CD8-positive, alpha-beta memory T cell (primary cell): Measurements from ENCODE around the gene CACNA1G. TPM values are rescaled to one million over a fixed set of nuclear protein-coding genes. Genes with fewer than 3 reads are reported as not detected.

Experiments
- CTCF ChIA-PET: fragments of 350-600 bp; sonication (Branson Sonifier 250); formaldehyde crosslinking; loops from one replicate; lab custom pipeline; 2021; ENCODE audit warnings: antibody characterized with exemption; lab: Charles Lee
- POLR2A ChIA-PET: fragments of 350-600 bp; sonication (Branson Sonifier 250); formaldehyde crosslinking; loops from one replicate; lab custom pipeline; 2021; ENCODE audit warnings: antibody characterized with exemption; lab: Charles Lee
- DNase-seq, 5 donors: peaks; one replicate each; pipeline versions ENCODE4 v3.0.0 to v3.0.0-alpha.2; 2020 to 2022; ENCODE audit warnings: mixed read lengths in 1 of 5
- H3K27ac ChIP-seq: one replicate; pipeline ENCODE4 v1.7.0; 2013; ENCODE audit warnings: low read depth, mild to moderate bottlenecking, low read length, moderate library complexity
- H3K27me3 ChIP-seq: 2 replicates; pipeline ENCODE4 v1.7.0; 2013; ENCODE audit warnings: low read length, mild to moderate bottlenecking; ENCODE audit not compliant: insufficient read depth, poor library complexity, severe bottlenecking
- H3K36me3 ChIP-seq: 2 replicates; pipeline ENCODE4 v1.7.0; 2013; ENCODE audit warnings: mild to moderate bottlenecking, low read length, moderate library complexity; ENCODE audit not compliant: insufficient read depth
- H3K4me1 ChIP-seq: 2 replicates; pipeline ENCODE4 v1.7.0; 2013; ENCODE audit warnings: mild to moderate bottlenecking, low read length, moderate library complexity; ENCODE audit not compliant: insufficient read depth
- H3K4me3 ChIP-seq: 2 replicates; pipeline ENCODE4 v1.7.0; 2013; ENCODE audit warnings: mild to moderate bottlenecking, low read length
- H3K9me3 ChIP-seq: 2 replicates; pipeline ENCODE4 v1.7.0; 2013; ENCODE audit warnings: mild to moderate bottlenecking, low read length
- H3K27ac Mint-ChIP-seq, 8 donors: one replicate each; pipeline ENCODE4 v1.8.0; 2020 to 2021; ENCODE audit warnings: mixed read lengths in 8 of 8, mild to moderate bottlenecking in 6 of 8, inconsistent platforms in 3 of 8, moderate library complexity in 3 of 8
- H3K27me3 Mint-ChIP-seq, 2 donors: one replicate each; pipeline ENCODE4 v1.8.0; 2020 to 2021; ENCODE audit warnings: mixed read lengths in 2 of 2, mild to moderate bottlenecking in 1 of 2, moderate library complexity in 1 of 2
- H3K36me3 Mint-ChIP-seq, 3 donors: one replicate each; pipeline ENCODE4 v1.8.0; 2020 to 2021; ENCODE audit warnings: mixed read lengths in 3 of 3, inconsistent platforms in 1 of 3, mild to moderate bottlenecking in 1 of 3
- H3K4me1 Mint-ChIP-seq, 3 donors: one replicate each; pipeline ENCODE4 v1.8.0; 2020 to 2021; ENCODE audit warnings: mixed read lengths in 3 of 3, inconsistent platforms in 1 of 3, mild to moderate bottlenecking in 1 of 3
- H3K4me3 Mint-ChIP-seq, 7 donors: one replicate each; pipeline ENCODE4 v1.8.0; 2020 to 2021; ENCODE audit warnings: mixed read lengths in 7 of 7, mild to moderate bottlenecking in 6 of 7, moderate library complexity in 4 of 7, inconsistent platforms in 2 of 7
- H3K9me3 Mint-ChIP-seq, 5 donors: one replicate each; pipeline ENCODE4 v1.8.0; 2020 to 2022; ENCODE audit warnings: mixed read lengths in 5 of 5, mild to moderate bottlenecking in 3 of 5, moderate library complexity in 2 of 5, inconsistent platforms in 1 of 5
- polyA plus RNA-seq: library from polyadenylated mRNA; unstranded; fragments of 300-500 nt; fragmentation: Illumina TruSeq; gene quantifications from one replicate; pipeline ENCODE4 v1.2.3, GENCODE V29; 2021
- total RNA-seq, 2 experiments: library from RNA; stranded (reverse); gene quantifications; one replicate each; pipeline ENCODE4 v1.2.3, GENCODE V29; 2021

The CACNA1G gene
- total and polyA plus RNA-seq, 3 experiments from 2014 or later, result 0.07 TPM; not detected in 2

GRCh38 chr17:50608700-50609379 is 48.3 kb downstream of the CACNA1G start:
- no peak for DNase-seq
- no peaks in the 10 kb centered on the region for H3K36me3 Mint-ChIP-seq
- H3K4me3 Mint-ChIP-seq, result no peak overlapping the region

DNA sequence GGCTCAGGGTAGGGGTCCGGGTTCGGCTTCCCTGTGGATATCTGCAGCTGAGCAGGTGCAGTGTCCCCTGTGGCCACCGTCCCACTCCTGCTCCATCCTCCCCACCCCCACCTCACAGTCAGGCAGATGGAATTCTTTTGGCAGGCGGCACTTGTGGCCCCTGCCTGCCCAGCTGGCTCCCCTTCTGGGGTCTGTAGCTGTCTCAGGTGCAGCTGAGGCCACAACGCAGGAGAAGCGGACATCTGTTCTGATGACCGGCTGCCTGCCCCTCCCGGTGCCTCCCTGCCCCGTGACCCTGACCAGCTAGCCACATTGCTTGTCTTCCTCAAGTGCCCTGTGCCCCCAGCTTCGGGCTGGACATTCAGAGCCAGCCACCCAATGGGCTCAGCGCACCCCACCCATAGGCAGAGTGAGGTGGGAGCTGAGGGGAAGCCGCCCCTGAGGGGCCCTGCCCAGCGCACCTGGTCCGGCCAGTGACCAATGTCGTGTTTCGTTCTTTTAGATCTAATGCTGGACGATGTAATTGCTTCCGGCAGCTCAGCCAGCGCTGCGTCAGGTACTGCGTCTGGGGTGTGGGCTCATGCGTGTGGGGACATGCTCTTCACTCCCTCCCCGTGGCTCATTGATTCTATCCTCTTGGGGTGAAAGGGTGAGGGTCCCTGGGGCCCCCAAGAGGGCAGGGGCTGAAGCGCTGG is 49.0 kb downstream of the CACNA1G start:
- POLR2A ChIA-PET, result no interaction called here
- CTCF ChIA-PET, result interaction anchor here (1.7 kb wide), 1 partner anchor 17 kb away, joined by 6 read pairs; no protein-coding TSS in a partner anchor
- H3K4me3 ChIP-seq, result no peak overlapping the region
- H3K27me3 Mint-ChIP-seq, result peaks cover 13 to 40% of the 10 kb centered on the region in 2 donors
- no peaks in the 10 kb centered on the region for H3K9me3 Mint-ChIP-seq
- H3K27ac Mint-ChIP-seq, result no peak overlapping the region
- H3K36me3 ChIP-seq, result no peaks in the 10 kb centered on the region
- no peaks in the 10 kb centered on the region for H3K27me3 ChIP-seq
- no peaks in the 10 kb centered on the region for H3K9me3 ChIP-seq
- peaks cover 5 to 11% (median 5%) of the 10 kb centered on the region in 3 donors for H3K4me1 Mint-ChIP-seq
- H3K36me3 Mint-ChIP-seq, result no peaks in the 10 kb centered on the region
- H3K27ac ChIP-seq, result no peak overlapping the region
- no peak for DNase-seq
- no peaks in the 10 kb centered on the region for H3K4me1 ChIP-seq
- no peak overlapping the region for H3K4me3 Mint-ChIP-seq

More at GRCh38 chr17:50608700-50609379, 48.3 kb downstream of the CACNA1G start:
- peaks cover 0 to 4% (median 0%) of the 10 kb centered on the region in 3 donors for H3K4me1 Mint-ChIP-seq
- ChIA-PET CTCF (no interaction called here), POLR2A (no interaction called here)
- H3K36me3 ChIP-seq, result no peaks in the 10 kb centered on the region
- H3K27me3 ChIP-seq, result no peaks in the 10 kb centered on the region
- H3K9me3 ChIP-seq, result no peaks in the 10 kb centered on the region
- H3K4me3 ChIP-seq, result no peak overlapping the region
- H3K27ac Mint-ChIP-seq, result no peak overlapping the region
- H3K27ac ChIP-seq, result no peak overlapping the region
- no peaks in the 10 kb centered on the region for H3K4me1 ChIP-seq
- H3K9me3 Mint-ChIP-seq, result no peaks in the 10 kb centered on the region
- peaks cover 13 to 41% of the 10 kb centered on the region in 2 donors for H3K27me3 Mint-ChIP-seq

DNA sequence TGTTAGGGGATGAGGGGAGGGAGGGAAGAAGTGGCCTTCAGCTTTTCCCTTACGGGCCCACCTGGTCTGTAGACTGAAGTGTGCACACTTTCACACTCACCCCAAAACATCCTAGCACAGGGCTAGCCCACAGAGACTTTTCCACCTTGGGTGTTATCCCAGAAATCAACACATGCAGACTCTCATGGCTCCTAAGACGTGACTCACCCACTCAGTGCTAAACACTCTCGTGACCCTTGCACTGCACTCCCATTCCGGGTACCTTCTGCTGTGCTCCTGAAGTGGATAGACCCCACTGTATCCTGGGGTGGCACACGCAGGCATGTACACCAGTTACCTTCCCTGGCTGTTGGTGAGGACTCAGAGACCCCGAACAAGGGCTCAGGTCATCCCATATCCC is 51.1 kb downstream of the CACNA1G start:
- Mint-ChIP-seq H3K27ac (no peak overlapping the region), H3K4me3 (no peak overlapping the region), H3K9me3 (no peaks in the 10 kb centered on the region), H3K4me1 (peaks cover 5 to 15% (median 7%) of the 10 kb centered on the region in 3 donors), H3K27me3 (peaks cover 3 to 27% of the 10 kb centered on the region in 2 donors), H3K36me3 (no peaks in the 10 kb centered on the region)
- Histone ChIP-seq H3K4me1 (no peaks in the 10 kb centered on the region), H3K4me3 (no peak overlapping the region), H3K27me3 (no peaks in the 10 kb centered on the region), H3K9me3 (no peaks in the 10 kb centered on the region), H3K36me3 (no peaks in the 10 kb centered on the region), H3K27ac (no peak overlapping the region)
- DNase-seq, result no peak
- ChIA-PET POLR2A (no interaction called here), CTCF (no interaction called here)

- Mint-ChIP-seq H3K4me3 (no peak overlapping the region), H3K27me3 (peaks cover 3 to 21% of the 10 kb centered on the region in 2 donors), H3K36me3 (no peaks in the 10 kb centered on the region), H3K27ac (no peak overlapping the region), H3K9me3 (no peaks in the 10 kb centered on the region), H3K4me1 (peaks cover 5 to 15% (median 7%) of the 10 kb centered on the region in 3 donors)
- no peak for DNase-seq
- no peaks in the 10 kb centered on the region for H3K4me1 ChIP-seq
- POLR2A ChIA-PET, result no interaction called here
- no peak overlapping the region for H3K4me3 ChIP-seq
- H3K27me3 ChIP-seq, result no peaks in the 10 kb centered on the region
- H3K9me3 ChIP-seq, result no peaks in the 10 kb centered on the region
- H3K36me3 ChIP-seq, result no peaks in the 10 kb centered on the region
- CTCF ChIA-PET, result no interaction called here
- H3K27ac ChIP-seq, result no peak overlapping the region
Observed at GRCh38 chr17:50612281-50612680, 51.8 kb downstream of the CACNA1G start.

- H3K27ac Mint-ChIP-seq, result no peak overlapping the region
- no peaks in the 10 kb centered on the region for H3K9me3 Mint-ChIP-seq
- H3K36me3 ChIP-seq, result no peaks in the 10 kb centered on the region
- no peaks in the 10 kb centered on the region for H3K36me3 Mint-ChIP-seq
- H3K27ac ChIP-seq, result no peak overlapping the region
- no peaks in the 10 kb centered on the region for H3K27me3 ChIP-seq
- H3K4me1 Mint-ChIP-seq, result peaks cover 5 to 15% (median 7%) of the 10 kb centered on the region in 3 donors
- no peak overlapping the region for H3K4me3 ChIP-seq
- H3K27me3 Mint-ChIP-seq, result peaks cover 2 to 21% of the 10 kb centered on the region in 2 donors
- no peak overlapping the region for H3K4me3 Mint-ChIP-seq
- ChIA-PET CTCF (no interaction called here), POLR2A (no interaction called here)
- no peaks in the 10 kb centered on the region for H3K4me1 ChIP-seq
- no peak for DNase-seq
- no peaks in the 10 kb centered on the region for H3K9me3 ChIP-seq
Observed at GRCh38 chr17:50613007-50613992, 52.8 kb downstream of the CACNA1G start.

DNA sequence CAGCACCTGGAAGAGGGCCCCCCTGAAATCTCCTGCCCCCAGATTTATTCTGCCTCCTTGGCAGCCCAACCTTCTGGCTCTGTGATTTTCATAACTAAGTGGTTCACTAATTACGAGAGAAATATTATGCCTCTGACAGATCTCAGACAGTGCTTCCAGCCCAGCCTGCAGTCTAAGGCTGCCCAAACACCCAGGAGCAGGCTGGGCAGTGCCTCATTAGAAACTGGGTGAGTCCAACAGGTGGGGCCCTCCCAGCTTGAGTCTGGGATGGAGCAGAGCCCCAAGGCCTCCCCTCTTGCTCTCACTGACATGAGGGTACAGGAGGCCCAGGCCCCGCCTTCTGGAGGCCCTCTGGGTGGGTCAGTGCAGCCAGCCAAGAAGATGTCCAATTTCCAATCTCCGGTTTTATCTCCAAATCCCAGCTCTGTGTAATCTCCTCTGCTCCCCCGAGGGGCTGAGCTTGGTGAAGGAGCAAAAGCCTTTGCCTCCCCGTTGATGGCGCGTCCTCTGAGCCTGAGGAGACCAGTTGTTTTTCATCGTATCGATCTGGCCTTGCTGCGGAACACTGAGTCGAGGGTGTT is 54.0 kb downstream of the CACNA1G start:
- Mint-ChIP-seq H3K36me3 (no peaks in the 10 kb centered on the region), H3K27me3 (peaks cover 4 to 15% of the 10 kb centered on the region in 2 donors), H3K27ac (peak overlapping the region in 1 of 8 donors; percentile 30), H3K4me1 (peaks cover 5 to 15% (median 7%) of the 10 kb centered on the region in 3 donors), H3K4me3 (no peak overlapping the region), H3K9me3 (no peaks in the 10 kb centered on the region)
- Histone ChIP-seq H3K27me3 (no peaks in the 10 kb centered on the region), H3K4me3 (no peak overlapping the region), H3K36me3 (no peaks in the 10 kb centered on the region), H3K4me1 (no peaks in the 10 kb centered on the region), H3K9me3 (no peaks in the 10 kb centered on the region), H3K27ac (no peak overlapping the region)
- DNase-seq, result no peak
- POLR2A ChIA-PET, result no interaction called here
- CTCF ChIA-PET, result no interaction called here

- no peaks in the 10 kb centered on the region for H3K36me3 ChIP-seq
- Mint-ChIP-seq H3K9me3 (no peaks in the 10 kb centered on the region), H3K4me1 (peaks cover 5 to 15% (median 7%) of the 10 kb centered on the region in 3 donors), H3K4me3 (no peak overlapping the region), H3K36me3 (no peaks in the 10 kb centered on the region), H3K27ac (no peak overlapping the region), H3K27me3 (peaks cover 4 to 11% of the 10 kb centered on the region in 2 donors)
- no peak overlapping the region for H3K4me3 ChIP-seq
- no peak for DNase-seq
- H3K9me3 ChIP-seq, result no peaks in the 10 kb centered on the region
- no peaks in the 10 kb centered on the region for H3K4me1 ChIP-seq
- ChIA-PET POLR2A (no interaction called here), CTCF (no interaction called here)
- H3K27me3 ChIP-seq, result no peaks in the 10 kb centered on the region
- no peak overlapping the region for H3K27ac ChIP-seq
Observed at GRCh38 chr17:50615828-50616227, 55.3 kb downstream of the CACNA1G start.
